Measurements from ENCODE around the gene TMF1.

Gene TMF1

DNA sequence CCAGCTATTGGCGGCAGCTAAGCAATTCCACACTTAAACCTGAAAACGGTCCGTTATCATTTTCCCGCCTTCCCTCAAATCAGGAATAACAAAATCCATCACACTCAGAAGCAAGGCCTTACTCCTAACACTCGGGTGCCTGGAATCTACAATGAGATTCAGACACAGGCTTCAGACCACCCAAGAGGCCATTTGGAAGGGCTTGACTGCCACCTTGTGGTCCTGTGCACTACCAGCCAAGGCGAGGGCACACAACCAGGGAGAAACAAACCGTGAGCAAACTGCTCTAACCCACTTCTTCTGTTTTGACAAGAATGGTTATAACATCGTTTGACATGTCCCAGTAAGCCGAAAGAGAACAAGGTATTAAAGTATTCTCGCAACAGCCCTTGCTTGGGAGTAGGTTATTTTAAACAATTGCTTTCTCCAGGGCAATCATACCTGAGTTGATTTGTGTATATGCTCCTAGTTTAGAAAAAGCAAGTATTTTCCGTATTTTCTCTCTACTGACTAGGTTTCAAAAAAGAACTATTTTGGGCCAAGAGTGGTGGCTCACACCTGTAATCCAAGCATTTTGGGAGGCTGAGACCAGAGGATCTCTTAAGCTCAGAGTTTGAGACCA lies 79.7 kb downstream of the TMF1 start:
- peak; percentile 8 for DNase-seq (ENCODE audit: extremely low read depth, low read depth)
- TF ChIP-seq, protein P1, sequence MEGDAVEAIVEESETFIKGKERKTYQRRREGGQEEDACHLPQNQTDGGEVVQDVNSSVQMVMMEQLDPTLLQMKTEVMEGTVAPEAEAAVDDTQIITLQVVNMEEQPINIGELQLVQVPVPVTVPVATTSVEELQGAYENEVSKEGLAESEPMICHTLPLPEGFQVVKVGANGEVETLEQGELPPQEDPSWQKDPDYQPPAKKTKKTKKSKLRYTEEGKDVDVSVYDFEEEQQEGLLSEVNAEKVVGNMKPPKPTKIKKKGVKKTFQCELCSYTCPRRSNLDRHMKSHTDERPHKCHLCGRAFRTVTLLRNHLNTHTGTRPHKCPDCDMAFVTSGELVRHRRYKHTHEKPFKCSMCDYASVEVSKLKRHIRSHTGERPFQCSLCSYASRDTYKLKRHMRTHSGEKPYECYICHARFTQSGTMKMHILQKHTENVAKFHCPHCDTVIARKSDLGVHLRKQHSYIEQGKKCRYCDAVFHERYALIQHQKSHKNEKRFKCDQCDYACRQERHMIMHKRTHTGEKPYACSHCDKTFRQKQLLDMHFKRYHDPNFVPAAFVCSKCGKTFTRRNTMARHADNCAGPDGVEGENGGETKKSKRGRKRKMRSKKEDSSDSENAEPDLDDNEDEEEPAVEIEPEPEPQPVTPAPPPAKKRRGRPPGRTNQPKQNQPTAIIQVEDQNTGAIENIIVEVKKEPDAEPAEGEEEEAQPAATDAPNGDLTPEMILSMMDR (IDR thresholded peaks at IDR 0.05; ENCODE audit: low read depth, low read length): peak; percentile 77
